Retinal pigment epithelial cell (primary cell): ENCODE measurements around the gene LSM3.

ENCODE experiments used
- DNase-seq: peaks from one replicate; pipeline ENCODE4 v3.0.0-alpha.2; 2010; ENCODE audit warnings: low read depth
- H3K4me3 ChIP-seq: 2 replicates; pipeline ENCODE4 v1.5.1; 2011; ENCODE audit warnings: mild to moderate bottlenecking, low read length, control low read depth, moderate library complexity
- CTCF ChIP-seq: conservative IDR thresholded peaks from 2 replicates; pipeline ENCODE4 v1.5.1; 2011; ENCODE audit warnings: low read depth, low read length, control low read depth, inconsistent platforms

LSM3 gene

DNA sequence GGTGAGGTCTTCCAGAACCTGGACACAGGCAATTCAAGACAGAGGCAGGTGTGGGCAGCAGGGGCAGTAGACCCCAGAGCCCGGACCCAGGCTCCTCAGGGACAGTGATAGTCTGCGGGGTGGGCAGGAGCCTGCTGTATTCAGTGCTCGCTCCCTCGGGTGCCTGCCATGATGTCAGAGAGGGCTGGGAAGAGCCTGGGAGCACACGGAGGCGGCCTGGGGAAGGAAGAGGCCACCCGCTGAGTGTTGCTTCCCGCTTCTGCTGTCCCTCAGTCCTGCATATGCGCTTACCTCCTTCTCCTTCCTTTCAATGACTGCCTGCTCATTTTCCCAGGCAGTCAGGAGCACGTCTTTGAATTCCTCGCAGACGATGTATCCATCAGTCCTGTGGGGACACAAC is 31.0 kb upstream of the LSM3 start:
- TF ChIP-seq CTCF: no peak
- H3K4me3 ChIP-seq: no peak overlapping the region
- DNase-seq: no peak

DNA sequence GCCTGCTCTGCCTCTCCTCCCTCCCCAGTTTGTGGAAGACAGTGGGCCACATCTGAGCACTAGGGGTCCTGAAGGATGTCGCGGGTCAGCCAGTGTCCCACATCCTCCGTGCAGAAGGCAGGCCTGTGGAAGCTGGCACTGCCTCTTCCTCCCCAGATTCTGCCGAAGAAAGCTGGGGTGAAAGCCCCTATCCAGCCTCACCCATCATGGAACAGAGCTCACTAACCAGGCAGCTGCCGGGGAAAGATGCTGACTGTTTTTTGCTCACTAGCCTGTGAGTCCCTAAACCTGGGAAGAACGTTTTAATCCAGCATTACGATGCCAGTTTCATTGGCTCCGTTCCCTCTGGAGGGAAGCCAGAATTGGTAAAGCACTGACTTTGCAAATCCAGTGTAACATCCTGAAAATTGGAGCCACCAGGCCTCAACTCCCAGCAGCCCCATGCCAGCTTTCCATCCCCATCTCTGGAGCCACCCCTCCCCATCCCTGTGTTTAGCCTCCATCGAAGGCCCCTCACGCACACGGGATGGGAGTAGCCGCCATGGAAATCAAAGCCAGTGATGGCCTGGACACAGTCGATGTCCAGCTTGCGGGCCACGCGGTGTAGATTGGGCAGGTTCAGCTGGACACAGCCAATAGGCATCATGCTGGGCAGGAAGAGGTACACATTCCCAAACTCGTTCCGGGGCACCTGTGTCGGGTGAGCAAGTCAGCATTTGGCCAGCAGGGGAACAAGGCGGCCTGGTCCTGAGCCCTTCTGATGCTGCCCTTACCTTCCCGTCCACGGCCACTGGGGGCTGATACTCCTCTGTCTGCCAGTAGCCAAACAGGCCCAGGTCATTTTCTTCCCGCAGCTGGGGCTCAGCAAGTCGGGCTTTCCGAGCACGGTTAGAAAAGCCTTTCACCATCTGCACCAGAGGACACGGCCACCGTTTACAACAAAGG is 30.3 kb upstream of the LSM3 start:
- peak; percentile 72 for DNase-seq
- peak; percentile 35 for TF ChIP-seq CTCF
- no peak overlapping the region for H3K4me3 ChIP-seq

GRCh38 chr3:14150078-14150477 is 28.5 kb upstream of the LSM3 start:
- DNase-seq: no peak
- no peak for TF ChIP-seq CTCF
- no peak overlapping the region for H3K4me3 ChIP-seq

DNA sequence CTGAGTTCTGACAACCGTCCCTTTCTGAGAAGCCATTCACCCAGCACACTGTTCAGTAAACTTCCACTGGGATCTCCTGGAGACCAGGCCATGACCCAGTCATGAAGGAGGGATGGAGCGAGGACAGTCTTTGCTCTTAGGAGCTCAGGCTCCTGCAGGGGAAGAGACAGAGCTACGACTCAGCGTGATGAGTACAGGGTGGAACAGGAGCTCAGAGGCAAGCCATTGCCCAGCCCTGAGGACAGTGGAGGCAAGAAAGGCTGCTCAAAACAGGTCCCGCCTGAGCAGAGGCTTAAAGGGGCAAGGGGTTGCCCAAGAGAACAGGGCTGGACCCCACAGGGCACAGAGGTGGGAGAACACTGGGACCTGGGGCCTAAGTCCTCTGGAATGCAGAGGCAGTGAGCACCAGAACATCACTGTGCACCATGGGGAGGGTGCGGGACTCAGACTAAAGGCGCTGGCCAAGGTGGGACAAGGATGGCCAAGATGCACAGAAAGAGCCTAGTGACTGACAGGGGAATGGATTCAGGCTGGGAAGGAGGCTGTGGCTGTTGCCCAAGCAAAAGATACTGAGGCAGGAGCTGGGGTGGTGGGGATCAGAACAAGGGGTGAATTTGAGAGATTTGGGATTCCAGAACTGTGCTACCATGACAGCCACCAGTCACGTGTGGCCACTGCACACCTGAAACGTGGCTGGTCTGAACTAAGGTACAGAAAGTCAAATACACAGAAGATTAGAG is 28.0 kb upstream of the LSM3 start:
- H3K4me3 ChIP-seq: no peak overlapping the region
- no peak for DNase-seq
- no peak for TF ChIP-seq CTCF

- H3K4me3 ChIP-seq: no peak overlapping the region
- TF ChIP-seq CTCF: no peak
- no peak for DNase-seq
Observed at GRCh38 chr3:14151471-14152083, 27.0 kb upstream of the LSM3 start.

DNA sequence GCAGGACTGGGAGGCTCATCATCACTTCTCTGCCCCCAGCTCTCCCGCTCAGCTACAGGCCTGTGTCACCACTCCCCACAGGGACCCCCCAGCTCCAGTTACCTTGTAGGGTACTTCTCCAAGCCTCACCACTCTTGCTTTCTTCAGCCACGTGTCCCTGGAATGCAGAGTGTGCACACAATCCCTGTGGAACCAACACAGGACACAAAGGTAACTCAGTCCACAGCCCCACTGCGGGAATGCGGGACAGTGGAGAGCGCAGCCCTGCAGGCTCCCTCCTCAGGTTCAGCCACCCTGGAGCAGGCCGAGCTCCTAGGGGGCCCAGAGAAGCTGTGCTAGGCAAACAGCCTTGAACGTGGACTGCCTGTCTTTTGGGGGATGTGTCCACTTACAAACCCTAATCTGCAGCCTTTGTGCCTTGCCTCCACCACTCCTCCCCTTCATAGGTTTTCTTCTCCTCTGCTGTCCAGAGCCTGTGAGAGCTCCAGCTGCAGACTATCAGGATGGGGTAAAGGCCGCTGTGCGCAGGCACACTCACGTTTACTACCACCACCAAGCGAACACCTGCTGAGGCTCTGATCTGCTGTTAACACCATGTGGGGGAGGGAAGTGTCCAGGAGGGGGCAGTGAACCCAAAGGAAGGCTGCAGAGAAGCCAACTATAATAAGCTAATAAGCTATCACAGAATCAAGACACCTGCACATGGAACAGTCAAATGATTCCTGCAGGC is 26.2 kb upstream of the LSM3 start:
- no peak overlapping the region for H3K4me3 ChIP-seq
- TF ChIP-seq CTCF: peak; percentile 34
- no peak for DNase-seq
